GM18508 (cell line): ENCODE results near the gene RASA3.

ENCODE experiments used
- ATAC-seq: cut with Tn5 transposase; IDR thresholded peaks from one replicate; pipeline ENCODE4 v1.9.1; 2021; ENCODE audit warnings: moderate number of reproducible peaks; ENCODE audit not compliant: insufficient read depth, unreplicated experiment

The RASA3 gene

DNA sequence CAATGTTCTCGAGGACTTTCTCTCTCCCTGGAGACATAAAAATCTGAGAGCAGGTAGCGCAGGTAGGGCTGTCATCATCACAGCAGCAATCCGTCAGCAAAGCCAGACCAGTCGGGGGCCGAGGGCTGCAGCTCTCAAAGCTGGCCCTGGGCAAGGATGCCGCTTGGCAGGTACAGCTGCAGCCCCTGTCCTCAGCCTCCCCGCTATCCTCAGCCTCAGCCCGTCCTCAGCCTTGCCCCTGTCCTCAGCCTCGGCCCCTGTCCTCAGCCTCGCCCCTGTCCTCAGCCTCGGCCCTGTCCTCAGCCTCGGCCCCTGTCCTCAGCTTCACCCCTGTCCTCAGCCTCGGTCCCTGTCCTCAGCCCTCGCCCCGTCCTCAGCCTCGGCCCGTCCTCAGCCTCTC, 169.4 kb downstream of the RASA3 start:
- no peak for ATAC-seq

DNA sequence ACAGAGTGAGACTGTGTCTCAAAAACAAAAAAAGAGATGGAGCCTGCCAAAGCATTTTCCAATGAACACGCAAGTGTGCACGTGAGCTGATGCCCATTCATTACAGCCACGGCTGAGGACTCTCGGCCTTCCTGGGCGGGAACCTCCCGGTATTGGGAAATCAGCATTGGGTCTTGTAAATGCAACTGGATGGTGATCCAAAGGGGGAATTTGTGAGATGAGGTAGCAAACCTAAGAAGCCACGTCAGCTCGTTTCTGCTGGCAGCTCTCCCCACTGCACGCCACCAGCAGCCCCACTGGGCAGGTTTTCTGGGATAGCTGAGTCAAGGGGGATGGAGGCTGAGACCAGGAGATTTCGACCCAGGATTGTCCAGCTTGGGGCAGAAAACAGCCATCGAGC, 170.0 kb downstream of the RASA3 start:
- no peak for ATAC-seq

DNA sequence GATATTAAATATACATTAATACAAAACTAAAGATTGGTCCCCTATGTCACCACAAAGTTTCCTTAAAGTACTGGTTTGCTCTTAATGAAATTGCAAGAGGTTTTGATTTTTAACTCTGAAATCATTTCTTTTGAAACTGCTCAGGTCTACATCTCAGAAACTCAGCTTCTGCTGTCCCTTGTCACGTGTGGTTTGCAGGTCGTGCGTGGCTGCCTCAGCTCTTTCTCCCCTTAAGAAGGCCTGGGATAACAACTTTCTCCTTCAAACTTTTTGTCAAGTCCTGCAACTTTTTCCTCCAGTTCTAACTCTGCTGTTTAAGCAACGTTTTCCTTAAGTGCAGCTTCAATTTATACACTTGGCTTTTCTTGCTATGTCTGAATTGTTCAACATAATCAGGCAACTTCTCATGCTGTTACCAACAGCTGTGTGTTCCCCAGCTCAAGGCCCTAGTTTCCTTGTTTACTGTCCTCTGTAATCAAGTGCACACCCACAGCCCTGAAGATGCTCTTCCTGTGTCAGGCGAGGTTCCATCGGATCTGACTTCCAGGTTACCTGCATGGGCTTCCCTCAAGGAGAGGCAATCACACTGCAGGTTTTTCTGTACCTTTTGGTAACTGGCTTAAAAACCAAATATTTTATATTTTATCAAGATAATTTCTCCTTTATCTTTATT, 172.0 kb downstream of the RASA3 start:
- ATAC-seq, result no peak

DNA sequence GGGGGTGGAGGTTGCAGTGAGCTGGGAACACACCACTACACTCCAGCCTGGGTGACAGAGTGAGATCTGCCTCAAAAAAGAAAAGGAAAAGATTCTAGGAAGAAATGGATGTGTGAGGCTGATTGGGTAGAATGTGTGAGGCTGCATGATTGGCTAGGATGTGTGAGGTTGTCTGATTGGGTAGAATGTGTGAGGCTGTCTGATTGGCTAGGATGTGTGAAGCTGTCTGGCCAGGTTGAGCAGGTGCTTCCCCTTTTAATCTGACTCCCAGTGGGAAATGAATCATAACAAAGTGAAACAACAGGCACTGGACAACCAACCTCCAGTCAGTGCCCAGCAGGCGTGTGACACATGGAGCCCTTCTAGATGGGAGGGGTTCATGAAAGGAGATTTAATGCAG, 173.2 kb downstream of the RASA3 start:
- ATAC-seq, result no peak

DNA sequence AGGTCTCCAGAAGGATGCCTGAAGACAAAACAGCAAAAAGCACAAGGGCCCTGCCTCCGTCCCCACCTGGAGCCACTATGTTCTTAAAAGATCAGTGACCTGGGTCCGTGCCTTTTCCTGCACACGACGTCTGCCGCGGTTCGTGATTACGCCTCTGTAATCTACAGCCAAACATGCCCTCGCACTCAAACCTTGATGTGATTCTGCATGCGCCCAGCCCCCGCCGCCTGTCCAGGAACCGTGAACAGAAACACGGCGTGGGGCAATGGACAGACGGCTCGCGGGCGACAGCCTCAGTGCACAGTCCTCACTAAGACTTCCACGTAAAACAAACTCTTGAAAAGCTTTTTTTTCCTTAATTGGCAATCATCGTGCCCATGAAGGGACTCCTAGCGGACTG, 174.1 kb downstream of the RASA3 start:
- ATAC-seq, result no peak

DNA sequence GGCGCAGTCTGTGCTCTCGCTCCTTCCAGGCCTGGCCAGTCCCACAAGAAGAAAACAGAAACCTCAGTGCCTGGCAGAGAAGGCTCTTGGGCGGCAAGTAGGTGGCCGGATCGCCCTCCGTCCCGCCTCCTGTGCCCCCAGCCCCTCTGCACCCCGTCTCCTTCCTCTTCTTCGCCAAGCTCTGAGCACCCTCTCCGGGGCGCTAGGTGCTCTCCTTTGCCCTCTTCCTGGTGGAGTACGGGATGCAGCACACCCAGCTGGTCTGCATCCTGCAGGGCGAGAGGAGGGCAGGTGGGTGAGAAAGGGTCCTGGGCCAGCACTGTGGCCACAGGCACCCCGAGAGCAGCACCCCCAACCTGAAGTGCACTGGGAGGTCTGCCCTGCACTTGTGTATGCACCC, 175.9 kb downstream of the RASA3 start:
- no peak for ATAC-seq

DNA sequence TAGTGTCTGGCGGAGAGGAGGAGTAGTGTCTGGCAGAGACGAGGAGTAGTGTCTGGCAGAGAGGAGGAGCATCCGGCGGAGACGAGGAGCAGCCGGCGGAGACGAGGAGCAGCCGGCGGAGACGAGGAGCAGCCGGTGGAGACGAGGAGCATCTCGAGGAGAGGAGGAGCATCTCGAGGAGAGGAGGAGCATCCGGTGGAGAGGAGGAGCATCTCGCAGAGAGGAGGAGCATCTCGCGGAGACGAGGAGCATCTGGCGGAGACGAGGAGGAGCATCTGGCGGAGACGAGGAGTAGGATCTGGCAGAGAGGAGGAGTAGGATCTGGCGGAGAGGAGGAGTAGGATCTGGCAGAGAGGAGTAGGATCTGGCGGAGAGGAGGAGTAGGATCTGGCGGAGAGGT, 176.7 kb downstream of the RASA3 start:
- no peak for ATAC-seq

DNA sequence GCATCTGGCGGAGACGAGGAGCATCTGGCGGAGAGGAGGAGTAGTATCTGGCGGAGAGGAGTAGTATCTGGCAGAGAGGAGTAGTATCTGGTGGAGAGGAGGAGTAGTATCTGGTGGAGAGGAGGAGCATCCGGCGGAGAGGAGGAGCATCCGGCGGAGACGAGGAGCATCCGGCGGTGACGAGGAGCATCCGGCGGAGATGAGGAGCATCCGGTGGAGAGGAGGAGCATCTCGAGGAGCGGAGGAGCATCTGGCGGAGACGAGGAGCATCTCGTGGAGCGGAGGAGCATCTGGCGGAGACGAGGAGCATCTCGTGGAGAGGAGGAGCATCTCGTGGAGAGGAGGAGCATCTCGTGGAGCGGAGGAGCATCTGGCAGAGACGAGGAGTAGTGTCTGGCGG, 177.2 kb downstream of the RASA3 start:
- ATAC-seq, result no peak

DNA sequence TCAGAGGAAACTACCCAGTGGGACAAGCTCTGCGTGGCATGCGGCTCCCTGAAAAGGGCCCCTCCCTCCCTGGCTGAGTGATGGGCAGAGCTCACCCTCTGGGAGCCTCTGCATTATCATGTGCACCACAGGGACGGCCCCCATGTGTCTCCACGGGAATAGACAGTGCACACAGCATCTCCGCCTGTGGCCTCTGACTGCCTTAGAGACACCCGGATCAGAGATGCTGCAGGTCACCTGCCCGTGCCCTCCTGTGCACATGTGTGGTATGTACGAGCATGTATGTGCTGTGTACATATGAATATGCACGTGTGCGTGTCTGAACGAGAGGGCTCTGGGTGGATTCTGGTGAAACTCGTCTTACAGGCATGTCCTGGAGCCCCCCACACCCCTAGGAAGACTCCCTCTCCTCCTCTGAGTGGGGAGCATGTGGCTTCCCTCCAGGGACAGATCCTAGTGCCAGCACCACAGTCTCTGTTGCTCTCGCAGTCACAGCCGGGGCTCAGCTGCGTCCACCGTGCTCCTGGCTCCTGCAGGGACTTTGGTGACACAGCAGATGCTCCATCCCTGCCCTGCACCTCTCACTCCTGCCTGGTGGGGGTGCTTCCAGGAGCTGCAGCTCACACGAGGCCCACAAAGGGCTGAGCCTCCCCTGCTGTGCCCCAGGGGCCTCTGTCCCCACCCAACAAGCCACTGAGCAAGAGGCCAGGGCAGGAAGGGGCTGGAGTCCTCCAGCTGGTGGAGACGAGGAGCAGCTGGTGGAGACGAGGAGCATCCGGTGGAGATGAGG, 178.2 kb downstream of the RASA3 start:
- no peak for ATAC-seq

DNA sequence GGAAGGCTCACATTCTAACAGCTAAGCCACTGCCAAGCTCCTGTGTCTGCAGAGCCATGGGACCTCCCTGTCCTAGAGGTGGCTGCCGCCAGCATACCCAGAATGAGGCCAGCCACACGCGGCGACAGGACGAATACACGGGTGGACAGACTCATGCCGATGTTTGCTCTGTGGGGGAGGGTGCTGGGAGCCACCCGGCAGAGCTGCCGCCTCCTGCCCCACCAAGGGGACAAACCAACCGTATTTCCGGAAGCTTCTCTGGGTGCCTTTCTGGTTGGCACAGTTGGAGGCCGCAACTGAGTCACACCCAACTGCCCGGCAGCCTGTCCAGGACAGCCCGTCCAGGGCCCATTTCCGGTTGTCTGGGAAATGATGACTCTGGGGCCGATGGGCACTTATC, 178.9 kb downstream of the RASA3 start:
- ATAC-seq, result no peak

DNA sequence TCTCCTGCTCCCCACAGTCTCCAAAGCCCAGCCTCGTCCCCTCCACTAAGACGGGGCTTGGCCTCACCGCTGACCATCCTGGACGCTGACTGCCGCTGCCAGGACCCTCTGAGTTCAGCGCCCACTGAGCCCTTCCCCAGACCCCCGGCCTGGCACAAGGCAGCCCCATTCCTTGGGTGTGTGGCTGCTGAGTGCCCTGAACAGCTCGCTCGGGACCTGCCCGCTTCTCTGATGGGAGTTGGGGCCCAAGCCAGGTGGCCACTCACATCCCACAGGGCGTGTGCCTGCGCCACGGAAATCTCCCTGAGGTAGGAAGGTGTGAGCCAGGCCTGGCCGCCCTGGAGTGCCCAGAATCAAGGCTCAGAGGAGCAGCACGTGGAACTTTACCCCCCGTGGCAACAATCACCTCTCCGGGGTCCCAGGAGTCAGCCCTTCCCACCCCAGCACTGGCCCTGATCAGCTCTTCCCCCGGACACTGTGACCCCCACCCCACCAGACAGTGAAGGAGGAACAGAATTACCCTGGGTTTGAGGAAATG, 179.4 kb downstream of the RASA3 start:
- ATAC-seq, result no peak

DNA sequence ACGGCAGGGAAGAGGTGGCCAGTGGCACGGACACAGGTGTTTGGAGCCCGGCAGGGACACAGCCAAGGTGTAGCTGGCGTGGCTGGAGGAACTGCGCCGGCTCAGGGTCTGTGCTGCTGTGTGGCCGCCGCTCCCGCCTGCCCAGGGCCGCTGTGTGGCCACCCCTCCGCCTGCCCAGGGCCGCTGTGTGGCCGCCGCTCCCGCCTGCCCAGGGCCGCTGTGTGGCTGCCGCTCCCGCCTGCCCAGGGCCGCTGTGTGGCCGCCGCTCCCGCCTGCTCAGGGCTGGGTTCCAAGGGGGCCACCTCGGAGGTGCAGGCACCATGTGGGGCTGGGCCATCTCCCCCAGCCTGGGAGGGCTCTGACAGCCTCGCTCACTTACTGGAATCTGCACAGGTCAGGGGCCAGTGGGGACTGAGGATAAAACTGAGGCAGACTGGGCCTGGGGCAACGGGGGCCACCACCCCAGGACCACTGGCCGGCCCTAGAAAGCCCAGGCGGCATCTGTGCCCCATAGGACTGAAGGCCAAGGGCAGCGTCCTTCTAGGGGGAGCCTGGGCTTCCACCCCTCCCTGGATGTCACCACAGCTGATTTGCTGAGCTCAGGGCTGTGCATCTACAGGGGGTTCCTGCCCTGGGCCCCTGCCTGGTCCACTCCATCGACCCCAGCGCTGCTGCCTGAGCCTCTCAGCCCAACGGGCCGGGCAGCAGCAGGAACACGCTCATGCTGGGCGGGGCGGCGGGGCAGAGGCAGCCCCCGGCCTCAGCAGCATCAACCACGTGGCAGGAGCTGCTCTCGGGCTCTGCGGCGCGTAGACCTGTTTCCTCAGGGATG, 180.1 kb downstream of the RASA3 start:
- no peak for ATAC-seq

DNA sequence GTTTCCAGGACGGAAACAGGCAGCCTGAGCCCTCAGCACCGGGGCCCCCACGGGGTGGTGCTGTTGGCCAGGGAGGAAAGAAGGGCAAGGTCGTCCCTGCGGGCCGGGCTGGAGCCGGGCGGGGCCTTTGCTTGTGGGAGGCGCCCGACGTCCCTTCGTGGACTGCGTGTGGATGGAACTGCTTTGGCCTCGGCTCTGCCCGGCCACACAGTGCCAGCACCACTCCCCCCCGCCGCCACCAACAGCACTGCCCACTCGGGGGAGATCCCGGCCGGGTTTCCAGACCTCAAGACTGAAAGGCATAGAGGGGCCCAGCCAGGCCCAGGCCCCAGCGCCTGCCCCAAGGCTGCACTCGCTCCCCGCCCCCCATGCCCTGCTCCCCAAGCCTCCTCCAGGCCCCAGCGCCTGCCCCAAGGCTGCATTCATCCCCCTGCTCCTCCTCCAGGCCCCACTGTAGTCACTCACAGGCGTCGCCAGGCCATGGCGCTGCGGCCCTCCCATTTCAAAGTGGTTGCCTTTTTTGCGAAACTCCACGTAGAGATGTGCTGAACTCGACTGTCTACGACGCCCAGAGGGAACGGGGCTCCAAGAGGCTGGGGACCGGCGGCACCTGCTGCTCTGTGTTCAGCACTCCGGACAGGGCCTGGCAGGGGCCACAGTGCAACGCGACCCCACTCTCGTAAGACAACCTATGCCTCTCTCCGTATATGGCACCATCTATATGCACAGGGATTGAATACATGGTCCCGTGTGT, 181.0 kb downstream of the RASA3 start:
- no peak for ATAC-seq

DNA sequence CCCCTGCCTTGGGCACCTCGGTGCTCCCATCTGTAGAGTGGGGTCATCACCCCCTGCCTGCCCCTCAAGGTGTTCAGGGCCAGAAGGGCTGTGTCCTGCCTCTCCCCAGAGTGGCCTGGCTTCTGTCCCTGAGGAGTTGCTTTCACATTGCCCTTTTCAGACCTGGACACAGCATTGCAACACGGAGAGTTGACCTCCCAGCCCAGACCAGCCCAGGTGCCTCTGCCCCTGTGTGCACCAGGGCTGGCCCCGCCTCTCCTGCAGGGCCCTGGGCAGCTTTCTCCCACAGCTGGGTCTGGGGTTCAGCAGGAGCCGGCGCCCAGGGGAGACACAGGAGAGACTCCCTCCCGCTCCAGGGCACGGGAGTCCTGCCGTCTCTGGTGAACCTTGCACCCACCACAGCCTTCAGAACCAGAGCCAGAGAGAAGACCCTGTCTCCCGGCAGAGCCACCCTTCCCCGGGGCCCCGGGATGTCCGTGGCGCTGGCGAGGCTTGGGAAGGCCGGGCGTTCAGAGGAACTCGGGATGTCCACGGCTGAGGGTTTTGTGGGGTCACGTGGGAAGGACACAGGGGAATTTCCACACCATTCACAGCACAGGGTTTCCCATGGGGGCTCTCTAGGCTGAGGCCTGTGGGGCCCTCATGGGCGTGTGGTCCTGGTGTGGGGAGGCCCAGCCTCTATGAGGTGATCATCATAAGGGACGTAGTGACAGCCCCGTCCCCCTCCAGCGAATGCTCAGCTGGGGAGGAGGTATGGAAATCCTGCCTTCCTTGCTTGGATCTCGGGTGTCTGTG, 181.8 kb downstream of the RASA3 start:
- ATAC-seq, result no peak

DNA sequence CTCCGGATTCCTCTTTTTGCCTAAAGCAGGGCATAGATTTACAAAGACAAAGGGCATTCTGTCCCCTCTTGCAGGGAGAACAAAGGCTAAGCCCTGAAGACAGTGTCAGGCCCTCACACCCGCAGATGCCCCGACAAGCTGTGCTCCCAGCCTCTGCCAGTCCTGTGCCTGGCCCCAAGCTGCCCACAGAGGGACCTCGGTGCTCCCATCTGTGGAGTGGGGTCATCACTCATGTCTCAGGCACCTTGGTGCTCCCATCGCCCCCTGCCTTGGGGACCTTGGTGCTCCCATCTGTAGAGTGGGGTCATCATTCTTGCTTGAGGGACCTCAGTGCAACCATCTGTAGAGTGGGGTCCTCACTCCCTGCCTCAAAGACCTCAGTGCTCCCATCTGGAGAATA, 182.9 kb downstream of the RASA3 start:
- no peak for ATAC-seq

DNA sequence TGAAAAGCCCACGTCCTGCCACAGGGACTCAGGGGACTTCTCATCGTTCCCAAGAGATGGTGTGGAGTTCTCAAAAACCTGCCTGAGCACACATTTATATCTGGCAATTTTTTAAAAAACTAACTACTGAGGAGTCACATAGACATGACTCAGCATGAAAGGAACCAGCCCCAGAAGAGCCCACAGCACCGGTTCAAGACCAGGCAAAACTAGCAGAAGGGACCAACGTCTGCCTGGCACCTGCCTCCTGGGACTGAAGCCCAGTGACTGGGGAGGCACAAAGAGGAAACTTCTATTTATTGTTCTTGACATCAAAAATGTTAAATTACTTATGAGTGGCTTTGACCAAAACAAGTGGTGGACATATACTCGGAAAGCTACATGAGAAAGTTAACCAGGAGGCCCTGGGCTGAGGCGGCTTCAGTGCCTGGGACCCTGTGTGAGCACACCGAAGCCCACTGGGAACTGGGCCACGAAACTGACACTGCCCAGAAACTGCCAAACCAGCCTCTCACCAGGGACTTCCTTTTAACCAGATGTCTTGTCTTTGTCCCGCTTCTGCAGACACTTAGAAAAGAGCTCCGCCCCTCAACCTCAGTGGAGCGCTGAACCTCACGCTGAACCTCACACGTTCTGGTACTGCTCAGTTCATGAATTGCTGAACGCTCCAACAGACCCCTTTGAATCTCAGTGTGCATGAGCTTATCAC, 184.2 kb downstream of the RASA3 start:
- no peak for ATAC-seq

DNA sequence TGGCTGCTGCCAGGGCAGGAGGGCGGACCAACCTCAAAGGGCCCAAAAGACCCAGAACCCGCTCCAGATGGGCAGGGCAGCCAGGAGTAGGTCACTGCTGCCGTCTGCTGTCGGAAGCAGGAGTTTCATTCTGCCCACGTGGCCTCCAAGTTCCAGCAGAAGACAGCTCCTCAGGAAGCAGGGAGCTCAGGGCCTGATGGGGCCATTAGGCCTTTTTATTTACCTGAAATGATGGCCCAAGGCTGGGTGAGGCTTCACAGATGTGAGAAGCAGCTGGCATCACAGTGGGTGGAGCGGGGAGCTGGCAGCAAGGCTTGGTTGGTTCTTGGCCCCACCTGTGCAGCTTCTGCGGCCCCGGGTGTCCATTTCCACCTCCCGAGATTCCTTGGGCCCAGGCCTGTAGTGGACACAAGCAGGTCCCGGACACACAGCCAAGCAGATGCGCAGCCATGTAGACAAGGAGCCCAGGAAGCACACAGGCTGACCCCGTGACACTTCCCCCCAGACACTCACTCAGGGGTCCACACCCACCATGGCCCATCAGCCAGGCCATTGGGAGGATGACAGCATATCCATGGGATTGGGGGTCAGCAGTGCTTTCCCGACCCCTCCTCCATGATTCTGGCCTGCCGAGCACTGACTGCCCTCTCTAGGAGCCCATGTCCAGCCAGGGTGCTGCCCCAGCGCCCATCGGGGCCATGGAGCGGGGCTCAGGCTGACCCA, 185.0 kb downstream of the RASA3 start:
- no peak for ATAC-seq
